ENCODE results near the gene EXOSC6. TPM values are rescaled to one million over a fixed set of nuclear protein-coding genes. Genes with fewer than 3 reads are reported as not detected.

Gene EXOSC6
- total and polyA plus RNA-seq, 7 donors = 8.8 to 22.2 (median 17.7) TPM

DNA sequence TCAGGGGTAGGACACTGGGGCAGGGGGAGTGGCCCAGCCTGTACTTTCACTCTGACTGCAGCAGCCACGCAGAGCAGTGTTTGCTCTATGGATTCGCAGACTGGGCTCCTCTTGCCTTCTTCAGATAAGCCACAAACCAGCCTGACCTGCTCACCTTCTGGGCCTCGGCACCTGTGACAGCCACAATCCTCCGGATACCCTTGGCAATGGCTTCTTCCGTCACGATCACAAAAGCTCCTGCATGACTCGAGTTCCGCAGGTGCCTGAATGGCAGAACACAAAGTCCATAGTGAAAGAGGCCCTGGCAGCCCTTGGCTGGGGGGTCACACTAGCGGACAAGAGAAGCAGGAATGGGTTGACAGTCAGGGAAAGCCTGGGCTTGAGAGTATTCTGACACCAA is 3.8 kb upstream of the EXOSC6 start:
- no peak for DNase-seq

DNA sequence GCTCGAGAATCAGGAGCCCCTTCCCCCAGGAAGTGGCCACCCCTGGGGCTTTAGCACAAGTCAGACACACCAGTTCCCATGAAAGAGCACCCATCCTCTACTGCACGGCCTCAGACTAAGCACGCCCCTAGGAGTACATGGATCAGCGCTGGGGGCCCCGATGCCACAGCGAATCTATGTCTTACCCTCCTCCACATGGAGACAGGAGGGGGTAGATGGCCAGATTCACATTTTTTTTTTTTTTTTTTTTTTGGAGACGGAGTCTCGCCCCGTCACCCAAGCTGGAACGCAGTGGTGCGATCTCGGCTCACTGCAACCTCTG is 3.2 kb upstream of the EXOSC6 start:
- 88 to 96% (median 95%) methylated on average over 11 to 12 of the region's 12 CpGs for WGBS, 3 donors
- intact Hi-C loops (cut with DNase I) = no loop called here
- no peak for ATAC-seq

More for the DNA sequence above, 3.8 kb upstream of the EXOSC6 start:
- no peak overlapping the region for H3K27ac ChIP-seq
- no peaks in the 10 kb centered on the region for H3K27me3 ChIP-seq (ENCODE audit: insufficient read depth in 3 of 3, low read length in 2 of 3)
- H3K4me1 ChIP-seq = peaks cover 4% of the 10 kb centered on the region
- WGBS, 3 donors = 92 to 95% (median 92%) methylated on average over 9 of the region's 9 CpGs
- no peak overlapping the region for H3K4me3 ChIP-seq
- TF ChIP-seq, protein P1, sequence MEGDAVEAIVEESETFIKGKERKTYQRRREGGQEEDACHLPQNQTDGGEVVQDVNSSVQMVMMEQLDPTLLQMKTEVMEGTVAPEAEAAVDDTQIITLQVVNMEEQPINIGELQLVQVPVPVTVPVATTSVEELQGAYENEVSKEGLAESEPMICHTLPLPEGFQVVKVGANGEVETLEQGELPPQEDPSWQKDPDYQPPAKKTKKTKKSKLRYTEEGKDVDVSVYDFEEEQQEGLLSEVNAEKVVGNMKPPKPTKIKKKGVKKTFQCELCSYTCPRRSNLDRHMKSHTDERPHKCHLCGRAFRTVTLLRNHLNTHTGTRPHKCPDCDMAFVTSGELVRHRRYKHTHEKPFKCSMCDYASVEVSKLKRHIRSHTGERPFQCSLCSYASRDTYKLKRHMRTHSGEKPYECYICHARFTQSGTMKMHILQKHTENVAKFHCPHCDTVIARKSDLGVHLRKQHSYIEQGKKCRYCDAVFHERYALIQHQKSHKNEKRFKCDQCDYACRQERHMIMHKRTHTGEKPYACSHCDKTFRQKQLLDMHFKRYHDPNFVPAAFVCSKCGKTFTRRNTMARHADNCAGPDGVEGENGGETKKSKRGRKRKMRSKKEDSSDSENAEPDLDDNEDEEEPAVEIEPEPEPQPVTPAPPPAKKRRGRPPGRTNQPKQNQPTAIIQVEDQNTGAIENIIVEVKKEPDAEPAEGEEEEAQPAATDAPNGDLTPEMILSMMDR (IDR thresholded peaks at IDR 0.05) = no peak
- intact Hi-C loops (cut with DNase I) = no loop called here
- no peaks in the 10 kb centered on the region for H3K9me3 ChIP-seq
- ATAC-seq = no peak
- H3K36me3 ChIP-seq (ENCODE audit: insufficient read depth in 1 of 2, low read depth in 1 of 2) = peaks cover 16 to 86% of the 10 kb centered on the region in 2 donors

DNA sequence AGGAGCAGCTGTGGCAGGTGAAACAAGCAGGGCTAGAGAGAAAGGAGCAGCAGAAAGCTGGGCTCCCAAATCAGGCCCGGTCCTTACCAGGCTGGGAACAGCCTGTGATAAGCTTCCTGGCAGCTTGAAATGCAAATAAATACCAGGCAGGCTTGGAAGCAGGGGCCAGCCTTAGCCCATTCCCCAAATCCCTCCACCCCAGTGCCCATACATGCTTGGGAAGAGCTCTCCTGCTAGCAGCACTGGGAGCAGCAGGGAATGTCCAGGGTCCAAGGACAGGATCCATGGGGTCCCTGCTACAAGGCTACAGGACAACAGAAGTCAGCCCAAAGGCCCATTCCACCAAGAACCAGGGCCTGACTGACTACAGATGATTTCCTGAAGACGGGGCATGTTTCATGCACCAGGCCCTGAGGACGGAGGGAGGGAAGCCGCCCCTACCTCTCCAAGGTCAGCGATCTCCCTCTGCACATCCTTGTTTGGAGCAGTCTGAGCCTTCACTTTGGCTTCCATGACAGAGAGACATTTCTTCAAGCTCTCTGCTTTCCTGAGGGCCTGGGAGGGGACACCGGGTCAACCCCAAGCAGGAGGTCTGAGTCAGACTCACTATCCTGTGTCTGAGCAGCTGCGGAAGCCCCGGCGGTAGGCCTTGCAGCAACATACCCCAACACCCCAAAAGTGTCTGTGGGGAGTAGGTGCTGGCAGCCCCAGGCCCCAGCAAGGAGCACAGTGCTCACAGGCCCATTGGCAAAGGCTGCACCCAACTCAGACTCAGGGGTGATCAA is 2.6 kb upstream of the EXOSC6 start:
- TF ChIP-seq, protein P1 (IDR thresholded peaks at IDR 0.05) = no peak
- DNase-seq (peak in 1 of 2 donors; percentile 50), ATAC-seq (no peak)
- Histone ChIP-seq H3K4me3 (no peak overlapping the region), H3K27ac (no peak overlapping the region), H3K9me3 (no peaks in the 10 kb centered on the region), H3K36me3 (ENCODE audit: insufficient read depth in 1 of 2, low read depth in 1 of 2) (peaks cover 16 to 74% of the 10 kb centered on the region in 2 donors), H3K4me1 (peaks cover 9% of the 10 kb centered on the region), H3K27me3 (ENCODE audit: insufficient read depth in 3 of 3, low read length in 2 of 3) (no peaks in the 10 kb centered on the region)
- WGBS, 3 donors = 94 to 95% (median 95%) methylated on average over 9 of the region's 9 CpGs
- intact Hi-C loops (cut with DNase I) = no loop called here

More for the DNA sequence above, 3.2 kb upstream of the EXOSC6 start:
- Histone ChIP-seq H3K36me3 (ENCODE audit: insufficient read depth in 1 of 2, low read depth in 1 of 2) (peaks cover 16 to 79% of the 10 kb centered on the region in 2 donors), H3K27me3 (ENCODE audit: insufficient read depth in 3 of 3, low read length in 2 of 3) (no peaks in the 10 kb centered on the region), H3K9me3 (no peaks in the 10 kb centered on the region), H3K27ac (no peak overlapping the region), H3K4me1 (peaks cover 4% of the 10 kb centered on the region), H3K4me3 (no peak overlapping the region)
- TF ChIP-seq, protein P1 (IDR thresholded peaks at IDR 0.05) = no peak
- no peak for DNase-seq

DNA sequence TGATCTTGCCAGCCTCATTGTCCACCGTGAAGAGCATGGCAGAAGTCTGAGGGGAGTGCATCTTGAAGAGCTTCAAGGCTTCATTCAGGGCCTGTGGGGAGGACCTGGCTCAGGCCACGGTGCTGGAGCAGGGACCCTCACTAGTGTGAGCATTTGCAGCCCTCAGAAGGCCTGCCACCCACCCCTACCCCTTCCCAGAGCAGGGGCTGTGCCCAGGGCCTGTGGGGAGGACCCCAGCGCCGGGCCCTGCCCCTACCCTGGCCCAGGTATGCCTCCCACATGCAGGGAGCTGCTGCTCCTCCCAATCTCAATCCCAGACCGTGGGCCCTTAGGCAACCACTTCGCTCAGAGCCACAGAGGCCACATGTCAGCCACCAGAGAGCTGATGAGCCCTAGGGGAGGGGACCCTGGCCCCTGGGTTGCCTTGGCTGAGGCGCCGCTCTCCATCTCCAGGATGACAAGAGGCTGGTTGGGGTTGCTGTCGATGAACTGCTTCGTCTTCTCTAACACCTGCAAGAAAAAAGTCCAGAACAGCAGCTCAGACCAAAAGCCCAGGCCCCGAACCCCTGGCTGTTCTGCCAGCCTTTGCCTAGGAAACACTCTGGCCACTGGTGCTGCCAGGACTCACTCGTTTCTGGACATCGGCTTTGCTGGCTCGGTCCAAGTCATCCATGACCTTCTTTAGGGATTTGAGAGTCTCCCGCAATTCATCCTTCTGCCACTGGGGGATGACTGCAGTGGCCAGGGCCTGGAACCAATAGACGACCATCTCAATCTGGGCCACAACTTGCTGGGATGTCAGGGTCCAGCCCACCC is 1.8 kb upstream of the EXOSC6 start:
- intact Hi-C loops (cut with DNase I) = no loop called here
- no peak overlapping the region for H3K27ac ChIP-seq
- peaks cover 9% of the 10 kb centered on the region for H3K4me1 ChIP-seq
- peaks cover 16 to 65% of the 10 kb centered on the region in 2 donors for H3K36me3 ChIP-seq (ENCODE audit: insufficient read depth in 1 of 2, low read depth in 1 of 2)
- TF ChIP-seq, protein P1 (IDR thresholded peaks at IDR 0.05) = peak; percentile 33
- H3K27me3 ChIP-seq (ENCODE audit: insufficient read depth in 3 of 3, low read length in 2 of 3) = no peaks in the 10 kb centered on the region
- no peaks in the 10 kb centered on the region for H3K9me3 ChIP-seq
- 66 to 75% (median 68%) methylated on average over 16 of the region's 16 CpGs for WGBS, 3 donors
- ATAC-seq (peak in 1 of 4 donors; percentile 41), DNase-seq (peak in 1 of 2 donors; percentile 47)
- H3K4me3 ChIP-seq = no peak overlapping the region
